ENCODE results near the gene GALNT15.

The GALNT15 gene

GRCh38 chr3:16262174-16262573 lies 87.7 kb downstream of the GALNT15 start:
- TF ChIP-seq TAF1 (IDR thresholded peaks at IDR 0.05; ENCODE audit: low read depth, low read length) (no peak), SPI1 (IDR thresholded peaks at IDR 0.05; ENCODE audit: low read depth, low read length) (peak; percentile 34; the same call in 1 of the 2 replicates)
- FAIRE-seq (no peak), DNase-seq (ENCODE audit: insufficient read length, low spot score) (no peak)

GRCh38 chr3:16264174-16264707 lies 89.8 kb downstream of the GALNT15 start:
- FAIRE-seq (no peak), DNase-seq (ENCODE audit: insufficient read length, low spot score) (no peak)
- TF ChIP-seq POLR2AphosphoS5 (IDR thresholded peaks at IDR 0.05; ENCODE audit: low read depth, low read length): peak; percentile 60
- no peak for TF ChIP-seq POLR2A (IDR thresholded peaks at IDR 0.05; ENCODE audit: low read depth, low read length)
- no peak for TF ChIP-seq SPI1 (IDR thresholded peaks at IDR 0.05; ENCODE audit: low read depth, low read length)
- TF ChIP-seq PAX5 (IDR thresholded peaks at IDR 0.05; ENCODE audit: insufficient read depth, low read length, severe bottlenecking): no peak

- TF ChIP-seq POLR2A (IDR thresholded peaks at IDR 0.05; ENCODE audit: low read depth, low read length) (peak; percentile 73), PAX5 (IDR thresholded peaks at IDR 0.05; ENCODE audit: insufficient read depth, low read length, severe bottlenecking) (peak; percentile 70), POLR2AphosphoS5 (IDR thresholded peaks at IDR 0.05; ENCODE audit: low read depth, low read length) (peak; percentile 60; the same call in 1 of the 2 replicates), TAF1 (IDR thresholded peaks at IDR 0.05; ENCODE audit: low read depth, low read length) (peak; percentile 77), SPI1 (IDR thresholded peaks at IDR 0.05; ENCODE audit: low read depth, low read length) (no peak), POU2F2 (IDR thresholded peaks at IDR 0.05; ENCODE audit: low read depth, low read length) (no peak)
- DNase-seq (ENCODE audit: insufficient read length, low spot score) (peak; percentile 78), FAIRE-seq (peak; percentile 98)
Observed at GRCh38 chr3:16264708-16265454, 90.4 kb downstream of the GALNT15 start, which contains the start of the genes DPH3 and OXNAD1. Gene DPH3, minus strand, starts transcription at chr3:16264943. Its CDS starts 67 bp downstream, at chr3:16264876. Gene OXNAD1, plus strand, starts transcription at chr3:16265212. Its CDS starts 5,741 bp downstream, at chr3:16270953.

GRCh38 chr3:16265455-16265786 lies 90.9 kb downstream of the GALNT15 start:
- no peak for DNase-seq (ENCODE audit: insufficient read length, low spot score)
- no peak for FAIRE-seq
- TF ChIP-seq POLR2A (IDR thresholded peaks at IDR 0.05; ENCODE audit: low read depth, low read length) (no peak), POU2F2 (IDR thresholded peaks at IDR 0.05; ENCODE audit: low read depth, low read length) (no peak), POLR2AphosphoS5 (IDR thresholded peaks at IDR 0.05; ENCODE audit: low read depth, low read length) (no peak), TAF1 (IDR thresholded peaks at IDR 0.05; ENCODE audit: low read depth, low read length) (no peak), PAX5 (IDR thresholded peaks at IDR 0.05; ENCODE audit: insufficient read depth, low read length, severe bottlenecking) (no peak), SPI1 (IDR thresholded peaks at IDR 0.05; ENCODE audit: low read depth, low read length) (no peak)

GRCh38 chr3:16266714-16267113 lies 92.2 kb downstream of the GALNT15 start:
- DNase-seq (ENCODE audit: insufficient read length, low spot score): no peak
- TF ChIP-seq TAF1 (IDR thresholded peaks at IDR 0.05; ENCODE audit: low read depth, low read length) (no peak), POU2F2 (IDR thresholded peaks at IDR 0.05; ENCODE audit: low read depth, low read length) (no peak), POLR2AphosphoS5 (IDR thresholded peaks at IDR 0.05; ENCODE audit: low read depth, low read length) (no peak), PAX5 (IDR thresholded peaks at IDR 0.05; ENCODE audit: insufficient read depth, low read length, severe bottlenecking) (no peak), POLR2A (IDR thresholded peaks at IDR 0.05; ENCODE audit: low read depth, low read length) (no peak), SPI1 (IDR thresholded peaks at IDR 0.05; ENCODE audit: low read depth, low read length) (no peak)
- FAIRE-seq: no peak

GRCh38 chr3:16270855-16271254 lies 96.4 kb downstream of the GALNT15 start:
- no peak for DNase-seq (ENCODE audit: insufficient read length, low spot score)
- no peak for FAIRE-seq
- no peak for TF ChIP-seq POLR2A (IDR thresholded peaks at IDR 0.05; ENCODE audit: low read depth, low read length)
- TF ChIP-seq POLR2AphosphoS5 (IDR thresholded peaks at IDR 0.05; ENCODE audit: low read depth, low read length): no peak
- no peak for TF ChIP-seq TAF1 (IDR thresholded peaks at IDR 0.05; ENCODE audit: low read depth, low read length)
- TF ChIP-seq POU2F2 (IDR thresholded peaks at IDR 0.05; ENCODE audit: low read depth, low read length): no peak
- no peak for TF ChIP-seq SPI1 (IDR thresholded peaks at IDR 0.05; ENCODE audit: low read depth, low read length)
- no peak for TF ChIP-seq PAX5 (IDR thresholded peaks at IDR 0.05; ENCODE audit: insufficient read depth, low read length, severe bottlenecking)

- DNase-seq (ENCODE audit: insufficient read length, low spot score) (no peak), FAIRE-seq (no peak)
- TF ChIP-seq POU2F2 (IDR thresholded peaks at IDR 0.05; ENCODE audit: low read depth, low read length): no peak
- TF ChIP-seq SPI1 (IDR thresholded peaks at IDR 0.05; ENCODE audit: low read depth, low read length): no peak
- TF ChIP-seq POLR2AphosphoS5 (IDR thresholded peaks at IDR 0.05; ENCODE audit: low read depth, low read length): no peak
- no peak for TF ChIP-seq PAX5 (IDR thresholded peaks at IDR 0.05; ENCODE audit: insufficient read depth, low read length, severe bottlenecking)
- no peak for TF ChIP-seq TAF1 (IDR thresholded peaks at IDR 0.05; ENCODE audit: low read depth, low read length)
- no peak for TF ChIP-seq POLR2A (IDR thresholded peaks at IDR 0.05; ENCODE audit: low read depth, low read length)
Observed at GRCh38 chr3:16272588-16272987, 98.1 kb downstream of the GALNT15 start.

- FAIRE-seq: no peak
- TF ChIP-seq POU2F2 (IDR thresholded peaks at IDR 0.05; ENCODE audit: low read depth, low read length) (no peak), SPI1 (IDR thresholded peaks at IDR 0.05; ENCODE audit: low read depth, low read length) (no peak), POLR2A (IDR thresholded peaks at IDR 0.05; ENCODE audit: low read depth, low read length) (no peak), PAX5 (IDR thresholded peaks at IDR 0.05; ENCODE audit: insufficient read depth, low read length, severe bottlenecking) (no peak), TAF1 (IDR thresholded peaks at IDR 0.05; ENCODE audit: low read depth, low read length) (no peak), POLR2AphosphoS5 (IDR thresholded peaks at IDR 0.05; ENCODE audit: low read depth, low read length) (no peak)
Observed at GRCh38 chr3:16273867-16274266, 99.4 kb downstream of the GALNT15 start.

GRCh38 chr3:16277471-16277870 lies 103.0 kb downstream of the GALNT15 start:
- no peak for FAIRE-seq
- DNase-seq (ENCODE audit: insufficient read length, low spot score): no peak
- TF ChIP-seq POLR2AphosphoS5 (IDR thresholded peaks at IDR 0.05; ENCODE audit: low read depth, low read length) (no peak), POU2F2 (IDR thresholded peaks at IDR 0.05; ENCODE audit: low read depth, low read length) (no peak), PAX5 (IDR thresholded peaks at IDR 0.05; ENCODE audit: insufficient read depth, low read length, severe bottlenecking) (no peak), POLR2A (IDR thresholded peaks at IDR 0.05; ENCODE audit: low read depth, low read length) (no peak), SPI1 (IDR thresholded peaks at IDR 0.05; ENCODE audit: low read depth, low read length) (no peak), TAF1 (IDR thresholded peaks at IDR 0.05; ENCODE audit: low read depth, low read length) (no peak)

More at GRCh38 chr3:16273867-16274266, 99.4 kb downstream of the GALNT15 start:
- no peak for DNase-seq (ENCODE audit: insufficient read length, low spot score)
